Inflammatory macrophage (primary cell): ENCODE results near the gene FRS3.

ENCODE experiments used
- DNase-seq, 2 donors: peaks; one replicate each; pipeline ENCODE4 v3.0.0-alpha.2; 2020 to 2022

Gene FRS3

DNA sequence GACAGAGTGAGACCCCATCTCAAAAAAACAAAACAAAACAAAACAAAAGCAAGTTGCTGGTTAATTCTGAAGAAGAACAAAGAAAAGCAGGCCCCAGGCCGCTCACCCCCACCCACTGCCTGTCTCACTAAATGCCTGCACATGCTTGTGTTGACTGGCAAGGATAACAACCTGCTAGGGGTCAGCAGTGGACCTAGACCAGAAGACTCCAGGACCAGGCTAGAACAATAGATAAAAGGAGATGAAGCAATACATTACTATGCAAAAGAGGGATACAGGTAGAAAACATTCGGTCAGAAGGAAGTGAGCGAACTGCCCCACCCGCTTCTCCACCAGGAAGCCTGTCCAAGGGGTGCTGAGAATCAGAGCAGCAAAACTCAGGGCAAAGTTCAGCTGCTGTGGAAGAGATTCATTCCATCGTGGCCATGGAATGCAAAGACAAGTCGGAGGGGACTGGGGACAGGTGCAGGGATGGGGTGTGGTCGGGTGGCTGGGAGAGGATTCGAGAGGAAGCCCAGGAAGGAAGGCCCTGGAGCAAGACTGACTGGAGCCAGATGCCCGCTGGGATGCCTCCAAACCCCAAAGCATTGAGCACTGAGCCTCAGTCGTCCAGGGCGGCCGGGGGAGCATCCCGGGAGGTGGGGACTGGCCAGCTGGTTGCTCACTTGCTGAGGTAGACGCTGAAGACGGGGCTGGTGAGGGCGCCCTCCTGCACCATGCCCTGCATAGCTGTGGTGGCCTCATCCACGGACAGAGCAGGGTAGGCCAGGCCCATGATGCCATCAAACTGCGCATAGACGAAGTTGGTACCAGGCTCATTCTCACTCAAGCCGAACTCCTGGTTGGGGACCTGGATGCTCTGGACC is 37.8 kb downstream of the FRS3 start:
- DNase-seq = no peak

DNA sequence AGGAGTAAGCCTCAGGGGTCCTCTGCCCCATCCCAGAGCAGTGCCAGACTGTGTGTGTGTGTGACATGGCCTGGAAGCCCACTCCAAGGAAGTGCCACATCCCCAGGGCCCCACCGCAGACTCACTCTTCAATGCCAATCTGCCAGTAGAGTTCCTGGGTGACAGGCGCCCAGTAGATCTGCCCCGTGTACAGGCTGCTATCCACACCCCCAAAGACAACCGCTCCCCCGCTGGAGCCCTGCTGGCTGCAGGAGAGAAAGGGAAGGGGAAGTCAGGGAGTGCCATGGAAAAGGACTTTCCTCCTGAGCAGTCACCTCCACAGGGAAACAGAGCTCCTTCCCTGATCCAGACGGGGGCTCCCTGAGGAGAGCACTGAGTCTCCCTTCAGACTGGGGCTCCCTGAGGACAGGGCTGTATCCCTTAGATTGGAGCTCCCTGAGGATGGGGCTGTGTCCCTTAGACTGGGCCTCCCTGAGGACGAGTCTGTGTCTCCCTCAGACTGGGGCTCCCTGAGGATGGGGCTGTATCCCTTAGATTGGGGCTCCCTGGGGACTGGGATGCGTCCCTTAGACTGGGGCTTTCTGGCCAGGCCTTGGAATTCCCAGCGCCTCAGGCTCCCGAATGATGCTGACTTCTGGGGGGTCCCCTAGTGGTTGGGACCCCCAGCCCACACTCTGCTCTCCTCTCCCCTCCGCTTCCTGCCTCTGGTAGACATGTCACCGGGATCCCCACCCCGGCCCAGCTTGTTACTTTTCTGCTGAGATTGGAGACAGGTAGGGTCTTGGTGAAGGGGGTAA is 39.1 kb downstream of the FRS3 start:
- no peak for DNase-seq

DNA sequence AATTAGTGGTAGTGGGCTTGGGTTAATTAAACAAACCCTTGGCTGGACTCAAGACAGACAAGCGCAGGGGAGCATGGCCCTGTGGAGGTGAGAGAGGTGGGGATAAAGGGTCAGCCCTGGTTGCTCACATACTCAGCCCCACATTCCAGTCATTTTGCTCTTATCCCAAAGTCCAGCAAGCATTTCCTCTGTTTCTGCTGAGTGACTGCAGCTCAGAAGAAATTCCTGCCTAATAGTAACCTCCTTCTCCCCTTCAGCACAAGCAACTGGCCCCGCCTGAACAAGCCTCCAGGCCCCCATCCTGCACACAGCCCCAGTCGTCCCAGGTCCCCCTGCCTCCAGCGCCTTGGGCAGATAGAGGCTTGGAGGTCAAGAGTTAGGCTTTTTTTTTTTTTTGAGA is 40.7 kb downstream of the FRS3 start:
- no peak for DNase-seq

DNA sequence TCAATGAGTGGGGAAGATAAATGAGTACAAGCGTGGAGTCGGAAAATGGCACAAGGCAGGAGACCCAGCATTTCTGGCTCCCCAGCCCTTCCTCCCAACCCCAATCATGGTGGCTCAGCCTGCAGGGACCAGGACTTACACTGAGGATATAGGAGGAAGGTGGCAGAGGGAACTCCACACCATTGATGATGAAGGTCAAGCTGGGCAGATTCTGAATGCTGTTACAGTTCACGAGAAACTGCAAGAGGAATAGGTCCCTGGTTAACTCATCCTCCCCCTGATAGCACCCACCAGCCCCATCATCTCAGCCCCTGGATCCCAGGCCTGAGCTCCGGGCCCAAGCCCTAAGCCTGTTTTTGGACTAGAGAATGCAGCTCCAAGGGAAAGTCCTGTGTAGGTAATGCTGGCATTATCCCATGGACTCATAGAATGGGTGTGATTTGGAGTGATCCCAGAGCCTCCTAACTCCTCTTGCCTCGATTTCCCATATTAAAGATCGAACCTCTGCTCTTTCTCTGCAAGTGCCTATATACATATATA is 42.0 kb downstream of the FRS3 start:
- no peak for DNase-seq

DNA sequence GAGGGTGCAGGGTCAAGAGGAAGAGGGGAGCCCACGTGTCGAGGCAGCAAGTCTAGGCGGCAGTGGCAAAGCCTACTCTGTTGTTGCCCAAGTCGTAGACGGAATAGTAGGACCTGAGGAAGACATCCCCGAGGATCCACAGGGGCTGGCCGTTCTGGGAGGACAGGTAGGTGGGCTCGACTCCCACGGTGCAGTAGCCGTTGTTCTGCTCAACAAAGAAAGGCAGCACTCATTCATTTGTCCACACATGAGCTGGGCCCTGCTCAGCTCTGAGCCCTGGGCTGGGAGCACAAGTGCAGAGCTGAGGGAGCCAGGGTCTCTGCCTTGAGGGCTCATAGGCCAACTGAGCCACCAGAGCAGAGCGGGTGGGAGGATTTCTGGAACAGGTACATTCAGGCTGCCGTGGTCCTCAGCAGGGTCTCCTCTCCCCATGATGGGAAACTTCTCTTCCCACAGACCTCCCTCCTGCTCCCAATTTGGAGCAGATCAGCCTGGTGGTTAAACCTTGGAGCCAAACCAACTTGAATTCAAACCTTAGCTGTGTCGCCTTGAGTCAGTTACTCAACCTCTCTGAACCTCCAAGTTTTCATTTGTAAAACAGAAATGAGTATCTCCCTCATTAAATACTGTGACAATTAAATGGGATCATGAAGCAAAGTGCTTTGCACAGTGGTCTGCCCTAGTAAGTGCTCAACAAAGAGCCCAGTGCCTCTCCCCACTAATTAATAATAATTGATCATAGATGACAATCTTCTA is 42.7 kb downstream of the FRS3 start:
- DNase-seq = no peak

DNA sequence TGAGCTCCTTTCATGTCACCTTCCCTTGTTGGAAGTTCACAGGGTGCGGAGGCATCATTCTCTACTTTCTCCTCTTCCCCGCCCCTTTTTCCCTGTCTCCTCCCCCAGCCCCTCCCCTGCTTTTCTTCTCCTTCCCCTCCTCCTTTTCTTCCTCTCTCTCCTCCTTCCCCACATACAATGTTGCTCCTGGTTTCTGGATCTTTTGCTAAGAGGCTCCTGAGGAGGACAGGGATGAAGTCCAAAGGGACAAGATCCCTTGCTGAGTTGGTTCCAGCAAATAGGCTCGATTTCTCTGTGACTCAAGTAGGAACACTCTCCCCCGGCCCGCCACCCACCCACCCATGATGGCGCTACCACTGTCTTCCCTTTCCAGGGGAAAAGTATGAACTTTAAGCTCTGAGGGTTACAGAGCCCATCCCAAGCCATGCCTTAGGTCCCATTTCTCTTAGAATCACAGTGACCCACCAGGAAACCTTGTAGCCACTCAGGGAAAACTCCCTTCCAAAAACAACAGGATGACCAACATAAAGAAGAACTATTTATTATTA is 43.4 kb downstream of the FRS3 start:
- DNase-seq = no peak

DNA sequence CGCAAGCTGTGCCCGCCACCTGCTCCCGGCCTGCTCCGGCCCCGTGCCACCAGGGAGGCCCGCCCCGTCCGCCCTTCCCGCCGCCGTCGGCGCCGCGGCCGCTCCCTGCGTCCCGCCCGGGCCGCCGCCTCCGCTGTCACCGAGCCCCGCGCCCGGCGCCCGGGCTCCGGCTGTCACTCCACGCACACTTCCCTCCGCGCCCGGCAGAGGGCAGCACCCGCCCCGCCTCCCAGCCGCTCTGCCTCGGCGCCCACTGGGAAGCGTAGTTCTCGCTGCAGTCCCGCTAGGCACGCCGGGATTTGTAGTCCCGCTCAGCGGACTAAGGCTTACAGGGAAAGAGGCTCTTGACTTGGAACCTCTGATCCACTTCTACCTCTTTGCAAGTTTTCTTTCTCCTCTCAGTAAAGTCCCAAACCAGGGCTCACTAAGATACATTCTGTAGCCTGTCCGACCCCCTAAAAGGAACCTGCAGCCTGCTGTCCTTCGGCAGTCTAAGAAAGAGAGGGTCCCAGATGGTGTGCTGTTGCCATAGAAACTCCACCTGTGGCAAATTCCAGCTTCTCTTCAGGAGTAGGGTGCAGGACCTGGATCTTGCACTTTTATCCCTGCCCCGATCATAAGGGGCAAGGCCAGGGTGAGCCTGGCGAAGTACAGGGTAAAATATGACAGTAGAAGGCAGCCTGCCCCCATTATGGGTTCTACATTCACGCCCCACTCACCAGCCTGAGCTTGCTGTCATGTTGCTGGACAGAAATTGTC is 44.1 kb downstream of the FRS3 start, which contains the start of gene TFEB:
TFEB (minus strand) TSS at position 182 of the 759 bp plus-strand sequence. CDS start 44,395 bp downstream, outside the sequence.
- DNase-seq = peak; percentile 95

DNA sequence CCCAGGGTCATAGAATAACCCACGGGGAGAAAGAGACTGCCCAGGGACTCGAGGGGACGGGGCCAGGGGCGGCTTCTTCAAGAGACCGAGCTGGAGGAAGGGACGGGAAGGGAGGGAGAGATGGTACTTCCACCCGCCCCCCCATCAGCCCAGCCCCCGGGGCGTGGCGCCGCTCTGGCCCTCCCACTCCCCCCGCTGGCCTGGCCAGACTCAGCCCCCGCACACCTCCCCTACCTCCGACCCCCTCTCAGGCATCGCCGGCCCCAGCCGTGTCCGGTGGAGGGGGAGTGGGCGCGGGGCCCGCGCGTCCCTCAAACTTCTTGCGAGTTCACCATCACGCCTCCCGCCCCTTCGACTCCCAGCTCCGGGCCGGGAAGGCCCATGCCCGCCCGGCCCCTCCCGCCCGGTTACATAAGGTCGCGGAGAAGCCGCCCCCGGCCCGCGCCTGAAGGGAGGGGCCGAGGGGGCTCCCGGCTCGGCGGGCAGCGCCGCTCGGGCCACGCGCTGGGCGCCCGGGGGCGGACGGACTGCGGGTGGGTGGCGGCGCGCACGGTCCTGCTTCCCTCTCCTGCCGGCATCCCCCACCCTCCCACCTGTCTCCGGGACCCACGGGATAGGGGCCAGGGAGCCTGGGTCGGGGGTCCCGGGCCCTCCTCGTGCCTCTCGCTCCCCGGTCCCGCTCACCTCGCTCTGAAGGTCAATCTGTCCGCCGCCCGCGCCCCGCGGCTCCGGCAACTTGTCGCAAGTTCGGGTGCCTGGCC is 44.9 kb downstream of the FRS3 start:
- DNase-seq = peak; percentile 64 to 91

DNA sequence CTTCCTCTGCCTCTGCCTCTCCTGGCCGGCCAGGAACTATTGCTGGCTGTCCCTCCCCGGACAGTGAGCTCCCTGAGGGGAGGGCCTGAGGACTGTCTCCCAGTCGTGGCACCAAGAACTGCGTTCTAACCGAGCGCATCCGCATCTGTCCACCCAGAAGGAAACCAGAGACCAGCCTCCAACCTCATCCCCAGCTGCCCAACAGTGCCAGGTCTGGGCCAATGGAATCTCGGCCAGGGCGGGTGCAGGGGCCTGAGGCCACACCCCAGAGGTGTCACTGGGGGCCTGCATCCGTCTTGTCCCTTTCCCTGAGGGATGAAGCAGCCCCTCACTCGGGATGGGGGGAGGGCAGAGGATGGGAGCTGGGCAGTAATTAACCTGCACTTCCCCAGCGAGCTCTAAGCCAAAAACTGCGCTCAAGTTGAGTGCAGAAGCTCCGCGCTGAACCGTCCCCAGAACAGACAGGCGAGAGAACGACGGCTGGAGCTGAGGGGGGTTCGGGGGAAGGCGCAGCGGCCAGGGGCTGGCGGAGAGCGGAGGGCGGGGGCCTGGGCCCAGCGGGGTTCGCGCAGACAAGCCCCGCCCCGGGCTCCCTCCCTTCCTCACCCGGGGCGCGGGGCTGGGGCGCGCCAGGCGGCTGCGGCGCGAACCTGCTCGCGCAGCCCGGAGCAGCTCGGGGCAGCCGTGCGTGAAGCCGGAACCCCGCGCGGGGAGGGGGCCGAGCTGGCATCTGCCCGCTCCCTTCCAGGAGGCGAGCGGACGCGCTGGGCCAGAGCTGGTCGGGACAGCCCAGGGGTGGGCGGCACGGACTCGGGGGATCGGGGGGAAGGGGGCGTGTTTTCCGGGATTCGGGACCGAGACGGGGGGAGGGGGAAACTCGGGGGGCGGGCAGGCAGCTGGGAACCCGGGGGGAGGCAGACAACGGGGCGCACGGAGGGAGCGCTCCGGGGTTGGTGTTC is 45.7 kb downstream of the FRS3 start:
- DNase-seq = peak; percentile 58 to 78

DNA sequence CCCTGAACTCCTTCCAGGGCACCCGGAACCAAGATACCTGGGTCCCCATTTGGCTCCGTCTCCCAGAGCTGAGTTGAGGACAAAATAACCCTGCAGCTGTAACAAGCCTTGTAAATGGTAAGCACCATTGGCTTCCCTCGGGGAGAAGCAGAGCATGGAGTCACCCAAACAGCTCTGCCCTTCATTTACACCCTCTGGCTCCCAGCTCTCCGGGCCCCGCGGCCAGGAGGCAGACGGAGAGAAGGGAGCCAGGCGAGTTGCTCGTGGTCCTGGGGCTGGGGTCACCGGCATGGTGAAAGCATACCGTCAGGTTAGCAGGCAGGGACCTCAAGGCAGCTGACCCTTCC is 46.4 kb downstream of the FRS3 start:
- no peak for DNase-seq

DNA sequence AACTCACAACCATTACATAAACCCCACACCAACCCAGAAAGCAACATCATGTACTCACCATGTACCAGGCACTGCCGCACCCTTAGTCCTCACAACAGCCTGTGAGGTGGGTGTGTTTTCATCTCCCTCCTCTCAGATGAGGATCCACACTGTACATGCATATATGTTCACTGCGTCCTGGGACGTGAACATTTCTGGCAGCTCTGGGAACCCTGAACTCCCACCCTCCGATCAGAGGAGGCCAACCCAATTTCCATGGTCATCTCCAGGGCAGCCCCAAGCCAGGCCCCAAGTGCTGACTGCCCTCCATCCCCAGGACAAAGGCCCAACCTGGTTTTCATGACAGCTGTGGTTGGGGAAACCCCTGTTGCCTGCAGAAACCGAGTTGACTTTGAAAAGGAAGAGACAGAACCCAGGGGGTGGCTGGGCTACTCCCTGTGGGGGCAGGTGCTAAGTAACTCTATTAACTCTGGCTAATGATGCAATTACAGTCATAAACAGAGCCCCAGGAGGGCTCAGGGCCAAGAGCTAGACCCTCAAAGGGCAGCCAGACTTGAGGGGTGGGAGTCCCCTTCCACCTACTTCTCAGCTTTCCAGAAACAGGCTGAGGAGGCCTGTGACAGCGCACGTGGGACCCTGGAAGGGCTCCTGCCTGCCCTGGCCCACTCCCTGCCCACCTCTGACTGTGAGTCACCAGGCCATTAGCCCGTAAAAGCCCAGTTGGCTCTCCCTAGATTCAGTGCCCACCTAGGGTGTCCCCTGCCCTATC is 46.9 kb downstream of the FRS3 start:
- DNase-seq = peak; percentile 14 to 51

DNA sequence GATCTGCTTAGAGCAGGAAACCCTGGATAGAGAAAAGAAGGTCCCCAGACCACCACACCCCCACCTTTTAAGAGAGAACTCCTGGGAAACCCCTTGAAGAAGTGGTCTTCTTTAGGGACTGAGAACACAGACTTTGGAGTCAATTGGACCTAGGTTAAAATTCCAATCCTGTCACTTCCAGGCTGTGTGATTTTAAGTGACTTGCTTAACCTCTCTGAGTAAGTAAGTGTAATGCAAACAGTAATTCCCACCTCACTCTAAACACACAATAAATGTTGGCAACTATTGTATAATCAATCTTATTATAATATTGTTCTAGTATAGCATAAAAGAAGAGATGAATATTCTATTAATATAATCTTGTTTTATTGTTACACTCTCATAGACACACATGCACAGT is 47.6 kb downstream of the FRS3 start:
- no peak for DNase-seq

DNA sequence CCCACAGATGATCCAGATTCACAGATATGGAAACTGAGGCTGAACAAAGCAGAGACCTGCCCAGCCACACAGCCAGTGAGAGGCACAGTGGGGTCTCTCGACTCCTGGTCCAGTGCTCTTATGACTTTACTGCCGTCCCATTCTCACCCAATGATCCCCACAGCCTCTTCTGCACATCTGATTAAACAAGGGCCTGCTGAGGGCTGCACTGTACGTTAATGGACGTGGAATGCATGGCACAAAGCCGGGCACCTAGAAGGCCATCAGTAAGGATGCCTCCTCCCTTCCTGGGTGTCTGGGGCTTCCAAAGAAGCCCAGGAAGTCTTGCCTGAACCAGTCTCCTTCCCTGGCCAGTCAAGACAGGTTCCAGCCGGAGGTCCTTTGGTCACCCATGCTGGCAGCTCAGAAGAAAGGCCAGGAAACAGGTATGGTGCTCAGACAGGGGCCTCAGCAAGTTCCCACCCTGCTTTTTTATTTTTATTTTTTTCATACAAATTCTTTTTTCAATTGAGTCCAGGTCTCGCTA is 48.1 kb downstream of the FRS3 start:
- DNase-seq = no peak

DNA sequence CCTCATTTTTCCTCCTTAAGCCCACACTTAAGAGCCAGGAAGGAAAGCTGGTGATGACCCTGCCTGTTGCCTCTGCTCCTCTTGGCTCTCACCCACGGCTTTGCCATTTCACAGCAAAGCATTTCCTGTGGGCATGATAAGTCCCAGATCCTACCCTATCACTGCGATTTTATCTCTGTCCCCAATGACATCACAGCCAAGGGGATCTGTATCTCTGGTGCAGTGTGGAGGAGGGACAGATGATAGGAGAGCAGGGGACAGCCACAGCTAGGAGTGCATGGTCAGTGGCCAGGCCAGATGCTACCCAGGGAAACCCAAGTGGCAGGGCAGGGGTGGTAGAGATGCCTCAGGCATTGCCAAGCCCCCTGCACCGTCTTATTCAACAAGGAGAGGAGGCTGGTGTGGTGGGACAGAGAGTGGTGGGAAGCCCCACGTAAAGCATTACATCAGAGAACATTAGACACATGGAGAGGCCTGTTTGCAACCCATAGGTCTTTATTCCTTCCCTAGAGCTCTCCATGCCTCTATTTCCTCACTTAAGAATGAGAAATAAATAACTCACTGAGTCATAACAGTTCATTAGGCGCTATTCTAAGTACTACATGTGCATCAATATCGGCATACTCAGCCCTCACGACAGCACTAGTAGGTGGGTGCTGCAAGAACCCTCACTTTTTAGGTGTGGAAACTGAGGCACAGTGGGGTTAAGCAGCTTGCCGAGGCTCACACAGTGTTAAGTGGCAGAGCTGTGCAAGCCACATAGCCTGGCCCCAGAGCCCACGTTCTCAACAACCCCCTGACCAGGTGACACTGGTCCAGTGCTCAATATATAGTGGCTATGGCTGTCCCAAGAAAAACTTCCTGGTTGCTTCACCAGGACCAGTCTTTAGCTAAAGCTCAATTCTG is 48.9 kb downstream of the FRS3 start:
- DNase-seq = peak; percentile 39 to 60

DNA sequence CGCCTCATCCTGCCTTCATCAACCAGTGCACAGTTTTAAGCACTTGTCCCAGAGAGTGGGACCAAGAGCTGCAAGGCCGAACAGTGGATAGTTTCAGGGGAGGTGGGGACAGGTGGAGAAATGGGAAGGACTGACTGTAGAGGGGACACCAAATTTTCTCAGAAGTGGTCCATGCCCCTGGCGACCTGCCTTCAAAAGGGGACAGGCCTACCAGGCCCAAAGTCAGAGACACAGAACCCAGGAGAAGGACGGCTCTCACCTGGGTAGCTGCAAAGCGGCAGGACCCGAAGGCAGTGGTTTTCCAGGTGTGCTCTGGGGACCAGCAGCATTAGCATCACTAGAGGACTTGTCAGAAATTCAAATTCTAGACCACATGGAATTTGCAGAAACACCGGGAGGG is 50.1 kb downstream of the FRS3 start:
- DNase-seq = no peak

DNA sequence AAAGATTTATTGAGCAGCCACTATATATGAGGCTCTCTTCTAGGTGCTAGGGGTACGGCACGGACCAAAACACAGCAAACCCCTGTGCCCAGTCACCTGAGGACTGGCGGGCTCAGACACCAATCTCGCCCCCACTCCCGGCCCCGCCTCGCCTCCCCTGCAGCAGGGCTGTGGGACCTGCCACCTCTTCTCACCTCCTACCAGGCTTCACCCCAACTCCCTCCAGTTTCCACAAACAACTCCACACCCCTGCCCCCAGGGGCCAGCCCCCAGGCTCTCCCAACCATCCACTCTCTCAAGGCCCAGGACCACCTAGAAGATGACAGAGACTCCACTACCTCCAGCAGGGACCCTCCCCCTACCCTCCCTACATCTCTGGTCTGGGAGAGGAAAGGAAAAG is 50.7 kb downstream of the FRS3 start:
- no peak for DNase-seq
